ES-I3 (cell line): ENCODE results near the gene SIK1.
"Not testable (repeated sequence)": the region's sequence is repeated elsewhere in the genome, so short reads cannot be mapped to it uniquely, and the experiment has no call there.

Source experiments
- H3K36me3 ChIP-seq: 2 replicates; pipeline ENCODE4 v1.6.1; 2013; ENCODE audit warnings: mild to moderate bottlenecking, low read length, control low read depth, moderate library complexity; ENCODE audit not compliant: insufficient read depth
- H3K4me1 ChIP-seq: 2 replicates; pipeline ENCODE4 v1.6.1; 2013; ENCODE audit warnings: mild to moderate bottlenecking, control low read depth, low read length; ENCODE audit not compliant: insufficient read depth
- H3K9ac ChIP-seq: 2 replicates; pipeline ENCODE4 v1.6.1; 2013; ENCODE audit warnings: low read depth, mild to moderate bottlenecking, low read length, moderate library complexity
- H3K9me3 ChIP-seq: 2 replicates; pipeline ENCODE4 v1.6.1; 2013; ENCODE audit warnings: mild to moderate bottlenecking, low read length, moderate library complexity; ENCODE audit not compliant: control insufficient read depth, insufficient read depth

Gene SIK1

GRCh38 chr21:43412020-43412788 lies 14.7 kb downstream of the SIK1 start:
- H3K4me1 ChIP-seq, H3K9ac ChIP-seq, H3K9me3 ChIP-seq, H3K36me3 ChIP-seq: not testable (repeated sequence)

- not testable (repeated sequence) for H3K4me1 ChIP-seq, H3K9ac ChIP-seq, H3K36me3 ChIP-seq, H3K9me3 ChIP-seq
Observed at GRCh38 chr21:43410456-43411068, 16.4 kb downstream of the SIK1 start.

DNA sequence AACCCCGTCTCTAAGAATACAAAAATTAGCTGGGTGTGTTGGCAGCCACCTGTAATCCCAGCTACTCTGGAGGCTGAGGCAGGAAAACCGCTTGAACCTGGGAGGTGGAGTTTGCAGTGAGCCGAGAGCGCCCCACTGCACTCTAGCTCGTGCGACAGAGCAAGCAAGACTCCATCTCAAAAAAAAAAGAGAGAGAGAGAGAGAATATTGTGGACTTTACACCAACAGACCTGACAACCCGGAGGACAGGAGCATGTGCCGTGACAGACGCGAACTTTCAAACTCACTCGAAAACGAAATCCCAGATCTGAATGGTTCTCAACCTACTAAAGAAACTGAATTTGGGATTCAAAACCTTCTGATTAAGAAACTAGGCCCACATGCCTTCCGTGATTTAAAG lies 19.8 kb downstream of the SIK1 start:
- H3K9ac ChIP-seq, H3K36me3 ChIP-seq, H3K9me3 ChIP-seq, H3K4me1 ChIP-seq: not testable (repeated sequence)

DNA sequence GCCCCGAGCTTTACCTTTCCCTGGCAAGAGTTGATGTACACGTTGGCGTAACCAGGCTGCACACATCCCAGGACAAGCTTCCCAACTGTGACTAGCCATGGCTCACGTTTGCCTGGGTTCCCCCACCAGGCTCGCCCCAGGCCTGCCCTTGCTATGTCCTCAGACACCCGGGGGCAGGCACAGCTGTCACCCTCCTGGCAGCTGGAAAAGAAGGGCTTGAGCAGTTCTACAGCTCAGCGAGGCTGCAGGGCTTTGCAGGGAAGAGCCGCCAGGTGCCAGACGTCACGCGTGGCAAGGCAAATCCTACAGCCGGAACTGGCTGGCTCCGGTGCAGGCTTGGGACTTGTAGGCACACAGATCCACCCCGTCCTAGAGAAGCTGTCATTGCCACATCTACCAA lies 22.5 kb downstream of the SIK1 start:
- not testable (repeated sequence) for H3K9ac ChIP-seq, H3K9me3 ChIP-seq, H3K36me3 ChIP-seq, H3K4me1 ChIP-seq

DNA sequence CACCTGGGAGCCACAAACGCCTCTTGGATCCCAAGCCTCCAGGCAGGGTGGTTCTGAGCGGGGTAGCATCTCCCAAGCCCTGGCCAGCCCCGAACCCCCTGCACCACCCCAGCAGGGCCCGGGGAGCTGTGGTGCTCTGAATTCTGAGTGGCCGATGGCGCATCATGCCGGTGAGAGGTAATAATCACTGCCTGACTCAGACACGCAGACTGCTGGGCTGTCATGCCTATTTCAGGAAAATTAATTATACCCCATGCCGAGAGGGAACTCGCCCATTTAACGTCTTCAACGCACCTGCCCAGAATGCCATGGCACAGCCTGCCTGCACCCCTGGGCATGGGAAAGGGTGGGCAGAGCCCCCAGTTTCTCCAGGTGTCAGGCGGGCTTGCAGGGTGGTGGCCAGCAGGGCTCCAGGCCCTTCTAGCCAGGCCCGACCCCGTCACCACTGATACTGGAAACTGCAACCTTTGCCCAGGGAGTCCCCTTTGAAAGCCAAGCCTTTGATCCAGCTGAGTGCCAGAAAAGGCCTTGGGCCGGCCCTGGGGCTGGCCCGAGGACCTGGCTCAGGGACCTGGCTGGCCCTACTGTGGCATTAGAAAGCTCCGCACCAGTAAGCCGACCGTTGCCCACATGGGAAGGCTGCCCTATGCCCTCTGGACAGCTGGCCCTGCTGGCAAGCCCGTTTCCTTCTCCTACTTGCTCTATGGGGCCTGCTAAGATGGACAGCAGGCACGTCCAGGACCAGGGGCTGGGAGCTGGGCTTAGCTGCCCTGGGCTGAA lies 23.1 kb downstream of the SIK1 start:
- not testable (repeated sequence) for H3K36me3 ChIP-seq, H3K4me1 ChIP-seq, H3K9me3 ChIP-seq, H3K9ac ChIP-seq

DNA sequence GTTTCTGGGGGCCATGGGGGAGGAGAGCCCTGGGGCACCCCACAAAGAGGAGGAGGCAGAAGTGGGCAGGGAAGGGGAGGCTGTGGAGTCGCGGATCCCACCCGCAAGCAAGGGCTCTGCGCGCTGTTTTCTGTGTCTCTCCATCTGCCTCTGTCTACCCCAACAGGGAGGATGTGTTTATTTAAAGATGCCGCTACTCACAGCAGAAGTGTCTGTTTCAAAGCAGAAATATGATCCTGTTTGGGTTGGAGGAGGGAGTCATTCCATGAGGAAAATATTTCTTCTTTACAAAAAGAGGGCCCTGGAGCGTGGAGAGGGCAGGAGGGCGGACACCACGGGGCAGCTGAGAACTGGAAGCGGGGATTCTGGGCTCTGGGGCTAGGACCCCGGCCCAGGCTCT lies 25.8 kb downstream of the SIK1 start:
- not testable (repeated sequence) for H3K36me3 ChIP-seq, H3K4me1 ChIP-seq, H3K9me3 ChIP-seq, H3K9ac ChIP-seq

GRCh38 chr21:43399595-43400015 lies 27.3 kb downstream of the SIK1 start:
- H3K9ac ChIP-seq, H3K4me1 ChIP-seq, H3K36me3 ChIP-seq, H3K9me3 ChIP-seq: not testable (repeated sequence)

DNA sequence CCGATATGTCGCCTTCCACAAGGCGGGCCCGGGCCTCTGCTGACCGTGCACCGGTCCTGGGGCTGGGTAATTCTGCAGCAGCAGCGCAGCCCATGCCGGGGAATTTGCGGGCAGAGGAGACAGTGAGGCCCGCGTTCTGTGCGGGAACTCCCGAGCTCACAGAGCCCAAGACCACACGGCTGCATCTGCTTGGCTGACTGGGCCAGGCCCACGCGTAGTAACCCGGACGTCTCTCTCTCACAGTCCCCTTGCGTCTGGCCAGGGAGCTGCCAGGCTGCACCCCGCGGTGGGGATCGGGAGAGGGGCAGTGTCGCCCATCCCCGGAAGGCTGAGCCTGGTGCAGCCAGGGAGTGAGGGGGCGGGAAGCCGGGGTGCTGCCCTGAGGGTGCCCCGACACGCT lies 27.8 kb downstream of the SIK1 start:
- H3K36me3 ChIP-seq, H3K9me3 ChIP-seq, H3K4me1 ChIP-seq, H3K9ac ChIP-seq: not testable (repeated sequence)

DNA sequence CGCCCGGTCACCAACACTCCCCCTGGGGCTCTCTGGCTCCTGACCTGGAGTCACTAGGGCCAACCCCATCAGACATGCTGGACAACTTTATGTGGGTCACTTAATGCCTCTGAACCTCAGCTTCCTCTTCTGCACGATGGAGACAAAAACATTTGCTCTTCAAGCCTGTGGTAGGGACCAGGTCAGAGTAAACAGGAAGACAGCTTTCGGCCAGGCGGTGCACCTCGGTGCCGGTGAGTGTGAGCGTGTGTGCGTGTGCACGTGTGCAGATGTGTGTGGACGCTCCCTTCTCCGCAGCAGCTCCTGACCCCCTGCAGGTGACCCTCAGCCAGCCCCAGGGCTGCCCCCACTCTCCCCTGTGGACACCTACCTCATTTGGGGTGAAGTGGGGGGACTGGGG lies 28.4 kb downstream of the SIK1 start:
- H3K9ac ChIP-seq, H3K36me3 ChIP-seq, H3K9me3 ChIP-seq, H3K4me1 ChIP-seq: not testable (repeated sequence)

DNA sequence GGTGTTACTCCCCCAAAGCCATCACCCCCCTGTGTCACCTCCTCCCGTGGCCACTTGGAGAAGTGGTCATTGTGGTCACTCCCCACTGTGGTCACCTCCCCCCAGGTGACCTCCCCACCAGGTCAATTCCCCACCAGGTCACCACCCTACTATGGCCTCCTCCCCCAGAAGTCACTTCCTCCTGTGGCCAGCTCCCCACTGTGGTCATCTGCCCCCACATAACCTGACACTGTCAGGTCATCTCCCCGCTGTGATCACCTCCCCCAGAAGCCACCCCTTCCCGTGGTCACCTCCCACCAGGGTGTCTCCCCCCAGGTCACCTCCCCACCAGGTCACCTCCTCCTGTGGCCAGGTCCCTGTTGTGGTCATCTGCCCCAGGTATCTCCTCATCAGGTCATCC lies 28.9 kb downstream of the SIK1 start:
- H3K9me3 ChIP-seq, H3K36me3 ChIP-seq, H3K9ac ChIP-seq, H3K4me1 ChIP-seq: not testable (repeated sequence)

GRCh38 chr21:43397439-43397808 lies 29.5 kb downstream of the SIK1 start:
- not testable (repeated sequence) for H3K36me3 ChIP-seq, H3K9me3 ChIP-seq, H3K4me1 ChIP-seq, H3K9ac ChIP-seq

DNA sequence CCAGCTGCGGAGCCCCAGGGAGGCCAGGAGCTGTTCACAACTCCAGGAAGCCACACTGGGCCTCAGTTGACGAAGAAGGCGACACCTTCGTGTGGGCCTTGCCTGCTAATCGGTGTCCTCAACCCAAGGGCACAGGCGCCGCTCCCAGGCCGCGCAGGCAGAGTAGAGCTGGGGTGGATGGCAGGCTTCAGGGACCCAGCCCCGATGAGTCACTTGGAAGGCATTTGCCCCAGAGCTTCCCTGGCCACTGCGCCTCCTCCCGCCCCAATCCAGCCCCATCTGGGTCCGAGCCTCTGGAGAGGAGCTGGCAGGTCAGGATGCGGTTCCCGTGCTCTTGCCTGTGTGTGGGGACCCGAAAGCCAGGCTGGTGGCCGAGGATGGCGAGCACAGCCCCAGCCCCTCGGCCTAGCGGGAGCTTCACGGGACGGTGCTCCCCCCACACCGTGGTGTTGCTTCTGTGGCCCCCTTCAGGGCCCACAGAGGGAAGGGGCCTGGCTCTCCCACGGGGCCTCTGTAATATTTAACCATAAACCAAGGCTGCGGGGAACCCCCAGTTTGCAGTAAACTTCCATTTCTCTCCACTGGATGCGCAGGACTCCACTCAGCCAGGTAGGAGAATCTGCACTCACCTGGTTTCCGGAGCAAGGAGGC lies 30.0 kb downstream of the SIK1 start:
- not testable (repeated sequence) for H3K36me3 ChIP-seq, H3K4me1 ChIP-seq, H3K9me3 ChIP-seq, H3K9ac ChIP-seq

GRCh38 chr21:43383351-43383750 lies 43.6 kb downstream of the SIK1 start:
- not testable (repeated sequence) for H3K9ac ChIP-seq, H3K9me3 ChIP-seq, H3K4me1 ChIP-seq, H3K36me3 ChIP-seq

DNA sequence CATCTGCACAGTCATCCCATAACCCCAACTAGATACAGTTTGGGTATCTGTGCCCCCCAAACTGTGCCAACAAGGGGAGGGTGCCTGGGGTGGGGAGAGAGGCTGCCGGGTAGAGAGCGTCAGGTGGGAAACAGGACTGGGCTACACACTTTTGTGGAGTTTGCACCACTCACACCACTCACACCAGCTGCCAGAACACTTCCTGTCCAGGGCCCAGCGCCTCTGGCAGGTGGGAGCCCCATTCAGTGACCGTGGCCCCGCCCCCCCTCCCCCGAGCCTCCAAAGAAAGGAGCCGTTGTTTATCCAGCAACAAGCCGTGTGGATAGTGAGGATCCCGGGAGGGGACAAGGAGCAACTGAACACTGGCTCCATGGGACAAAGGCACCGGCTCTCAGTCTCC lies 44.0 kb downstream of the SIK1 start:
- H3K9me3 ChIP-seq, H3K4me1 ChIP-seq, H3K36me3 ChIP-seq, H3K9ac ChIP-seq: not testable (repeated sequence)
